Epithelial cell of esophagus (primary cell): ENCODE data around the gene NAT8L.

ENCODE experiments used
- DNase-seq: peaks from one replicate; pipeline ENCODE4 v3.0.0; 2010; ENCODE audit warnings: low read depth
- H3K4me3 ChIP-seq: 2 replicates; pipeline ENCODE4 v1.5.1; 2011; ENCODE audit warnings: mild to moderate bottlenecking, low read length, control low read depth
- TF ChIP-seq, protein P1 (sequence below): IDR thresholded peaks from 2 replicates; pipeline ENCODE4 v1.5.1; 2011; ENCODE audit warnings: low read depth, mild to moderate bottlenecking, low read length, control low read depth, inconsistent platforms; ENCODE audit not compliant: insufficient read depth; ENCODE audit errors: missing control alignments

NAT8L gene

DNA sequence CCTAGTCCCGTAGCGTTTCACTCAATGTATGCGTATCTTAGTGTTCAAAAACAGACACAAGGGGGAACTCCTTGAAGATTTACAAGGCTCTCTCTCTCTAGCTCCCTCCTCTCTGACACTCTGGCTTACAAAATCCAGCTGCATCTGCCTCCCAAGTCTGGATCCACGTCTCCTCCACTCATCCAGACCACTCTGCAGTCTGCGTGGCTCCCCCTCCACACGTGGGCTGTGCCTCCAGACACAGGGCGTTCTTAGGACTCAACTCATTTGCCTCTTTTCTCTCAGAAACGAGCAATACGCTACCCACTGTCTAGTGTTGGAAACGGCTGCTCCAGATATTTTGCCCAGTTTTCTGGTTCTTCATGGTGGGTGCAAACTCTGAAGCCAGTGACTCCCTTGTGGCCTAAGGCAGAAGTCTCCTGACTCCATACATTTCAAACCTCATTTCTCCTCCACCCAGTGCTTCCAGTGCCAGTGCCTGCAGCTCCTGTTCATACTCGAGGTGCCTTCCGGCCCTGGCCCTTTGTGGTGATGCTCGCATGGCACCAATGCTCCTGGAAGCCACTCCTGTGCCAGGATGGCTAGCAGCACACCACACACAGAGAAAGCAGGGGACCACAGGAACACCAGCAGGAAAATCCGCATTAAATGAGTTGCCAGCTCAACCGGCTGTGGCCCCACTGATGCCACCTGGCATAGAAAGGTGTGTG is 24.1 kb downstream of the NAT8L start:
- DNase-seq = no peak
- TF ChIP-seq, protein P1, sequence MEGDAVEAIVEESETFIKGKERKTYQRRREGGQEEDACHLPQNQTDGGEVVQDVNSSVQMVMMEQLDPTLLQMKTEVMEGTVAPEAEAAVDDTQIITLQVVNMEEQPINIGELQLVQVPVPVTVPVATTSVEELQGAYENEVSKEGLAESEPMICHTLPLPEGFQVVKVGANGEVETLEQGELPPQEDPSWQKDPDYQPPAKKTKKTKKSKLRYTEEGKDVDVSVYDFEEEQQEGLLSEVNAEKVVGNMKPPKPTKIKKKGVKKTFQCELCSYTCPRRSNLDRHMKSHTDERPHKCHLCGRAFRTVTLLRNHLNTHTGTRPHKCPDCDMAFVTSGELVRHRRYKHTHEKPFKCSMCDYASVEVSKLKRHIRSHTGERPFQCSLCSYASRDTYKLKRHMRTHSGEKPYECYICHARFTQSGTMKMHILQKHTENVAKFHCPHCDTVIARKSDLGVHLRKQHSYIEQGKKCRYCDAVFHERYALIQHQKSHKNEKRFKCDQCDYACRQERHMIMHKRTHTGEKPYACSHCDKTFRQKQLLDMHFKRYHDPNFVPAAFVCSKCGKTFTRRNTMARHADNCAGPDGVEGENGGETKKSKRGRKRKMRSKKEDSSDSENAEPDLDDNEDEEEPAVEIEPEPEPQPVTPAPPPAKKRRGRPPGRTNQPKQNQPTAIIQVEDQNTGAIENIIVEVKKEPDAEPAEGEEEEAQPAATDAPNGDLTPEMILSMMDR = no peak
- no peak overlapping the region for H3K4me3 ChIP-seq

DNA sequence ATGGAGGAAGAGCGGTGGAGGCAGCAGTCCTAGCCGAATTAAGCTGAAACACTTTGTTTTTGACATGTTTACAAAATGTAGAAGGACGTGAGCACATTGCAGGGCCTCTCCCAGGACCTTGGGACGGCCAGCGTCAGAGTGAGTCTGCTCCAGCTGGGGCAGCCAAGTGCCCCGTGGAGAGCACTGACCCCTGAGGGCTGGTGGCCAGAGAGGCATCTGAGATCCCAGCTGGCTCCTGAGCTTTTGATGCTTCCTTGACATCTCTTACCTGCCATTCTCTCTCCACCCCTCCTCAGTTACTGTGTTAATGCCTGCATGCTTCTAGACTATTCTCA is 24.7 kb downstream of the NAT8L start:
- H3K4me3 ChIP-seq = no peak overlapping the region
- TF ChIP-seq, protein P1 = no peak
- no peak for DNase-seq

DNA sequence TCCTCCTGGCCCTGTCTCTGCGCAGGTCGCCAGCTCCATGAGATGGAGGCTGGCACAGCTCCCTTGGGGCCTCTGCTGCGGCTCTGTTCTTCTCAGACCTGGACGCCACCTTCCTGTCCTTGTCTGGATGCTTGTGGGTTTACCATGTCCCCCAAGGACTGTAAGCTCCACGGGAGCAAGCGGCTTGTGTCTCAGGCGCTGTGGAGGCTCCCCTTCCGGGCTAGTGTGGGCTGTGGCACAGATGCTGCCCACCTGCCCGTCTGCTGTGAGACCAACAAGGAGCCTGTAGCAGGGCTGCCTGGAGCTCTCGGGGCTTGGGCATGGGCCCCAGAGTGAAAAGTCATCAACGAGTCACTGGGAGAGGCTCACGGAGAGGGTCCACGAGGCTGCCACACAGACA is 25.2 kb downstream of the NAT8L start:
- no peak overlapping the region for H3K4me3 ChIP-seq
- no peak for DNase-seq
- TF ChIP-seq, protein P1 = no peak

DNA sequence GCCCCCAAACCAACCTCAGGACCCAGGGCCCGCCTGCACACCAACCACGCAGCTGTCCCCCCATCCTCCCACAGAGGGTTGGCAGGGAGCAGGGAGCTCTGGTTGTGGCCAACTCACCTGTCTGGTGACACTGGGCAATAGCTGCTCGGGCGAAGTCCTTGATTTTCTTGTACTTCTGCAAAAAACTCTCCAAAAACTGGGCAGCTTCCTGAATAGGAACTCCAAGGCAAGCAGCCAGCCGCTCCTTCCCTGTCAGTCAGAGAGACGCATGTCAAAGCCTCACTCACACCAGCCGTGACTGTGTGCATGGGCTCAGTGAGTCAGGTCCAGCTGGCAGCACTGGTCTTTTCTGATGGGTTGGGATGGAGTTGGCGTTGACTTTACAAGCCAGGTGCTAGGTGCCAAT is 26.4 kb downstream of the NAT8L start:
- TF ChIP-seq, protein P1 = no peak
- DNase-seq = peak; percentile 61
- no peak overlapping the region for H3K4me3 ChIP-seq

DNA sequence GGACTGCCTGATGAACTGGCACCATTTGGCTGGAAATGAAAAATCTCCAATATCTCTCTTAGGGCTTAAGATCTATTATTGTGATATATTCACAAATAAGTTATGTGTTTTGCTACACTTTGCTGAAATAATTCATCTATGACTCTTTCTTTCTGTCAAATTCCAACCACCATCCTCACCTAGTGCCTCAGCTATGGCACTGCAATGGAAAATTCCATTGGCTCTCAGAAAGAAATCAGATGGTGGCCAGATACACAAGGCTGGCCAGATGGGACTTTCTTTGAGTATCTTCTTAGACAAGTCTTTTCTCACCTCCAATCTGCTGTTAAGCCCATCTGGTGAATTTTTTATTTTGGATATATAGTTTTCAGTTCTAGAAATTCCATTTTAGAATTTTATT is 28.0 kb downstream of the NAT8L start:
- no peak for DNase-seq
- H3K4me3 ChIP-seq = no peak overlapping the region
- TF ChIP-seq, protein P1 = peak; percentile 27

DNA sequence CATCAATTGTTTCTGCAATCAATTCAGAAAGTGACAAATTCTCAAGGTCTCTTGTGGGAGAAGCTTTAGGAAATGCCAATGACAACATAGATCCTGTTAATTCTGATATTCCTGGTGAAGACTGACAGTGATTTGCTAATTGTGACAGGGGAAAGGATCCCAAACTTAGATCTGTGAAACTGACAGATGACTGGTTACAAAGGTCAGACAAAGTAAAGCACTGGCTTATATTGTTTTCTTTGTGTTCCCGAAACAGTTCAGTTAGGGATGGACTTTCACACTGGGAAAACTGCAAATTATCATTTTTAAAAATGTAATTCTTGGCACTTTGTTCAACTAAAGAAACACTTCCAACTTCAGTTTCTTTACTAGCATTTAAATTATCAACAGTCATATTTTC is 30.1 kb downstream of the NAT8L start:
- DNase-seq = no peak
- H3K4me3 ChIP-seq = no peak overlapping the region
- TF ChIP-seq, protein P1 = no peak

DNA sequence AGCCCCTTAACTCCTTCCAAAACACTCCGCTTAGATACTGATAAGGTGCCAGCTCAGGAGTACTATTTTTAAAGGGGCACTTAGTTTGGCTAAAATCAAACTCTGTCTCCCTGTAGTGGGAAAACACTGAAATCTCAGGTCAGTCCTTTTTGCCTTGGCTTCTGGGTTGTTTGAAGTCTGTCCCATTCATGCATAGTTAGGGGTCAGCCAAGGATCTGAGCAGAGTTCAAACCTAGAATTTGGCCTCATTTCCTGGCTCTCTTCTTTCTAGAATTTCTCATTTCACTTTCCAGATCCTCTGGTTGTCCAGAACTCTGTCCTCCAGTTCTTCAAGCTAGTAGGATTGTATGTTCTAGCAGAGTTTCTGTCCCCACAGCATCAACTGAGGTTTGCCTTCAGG is 31.5 kb downstream of the NAT8L start:
- TF ChIP-seq, protein P1 = no peak
- no peak for DNase-seq
- no peak overlapping the region for H3K4me3 ChIP-seq
